ENCODE data around the gene UNC119. TPM values are rescaled to one million over a fixed set of nuclear protein-coding genes. Genes with fewer than 3 reads are reported as not detected.

The UNC119 gene
- total and polyA plus RNA-seq, 2 of the 13 experiments (the other 11 are each of a cell fraction or from before 2014, with no cell fraction given) = 10.4 to 63.1 TPM

GRCh38 chr17:28533091-28533807 lies 19.2 kb downstream of the UNC119 start (continued):
- TF ChIP-seq TEAD3 (CRISPR knock-in tag; optimal IDR thresholded peaks at IDR 0.05; ENCODE audit: borderline replicate concordance) (no peak), PHF20 (CRISPR knock-in tag; IDR thresholded peaks at IDR 0.05) (no peak), CBX5 (CRISPR knock-in tag; IDR thresholded peaks at IDR 0.05; ENCODE audit: borderline replicate concordance) (no peak), ZFP41 (CRISPR knock-in tag; IDR thresholded peaks at IDR 0.05; ENCODE audit: borderline replicate concordance) (no peak), GLMP (CRISPR knock-in tag; IDR thresholded peaks at IDR 0.05; ENCODE audit: borderline replicate concordance) (no peak), ZNF232 (CRISPR knock-in tag; IDR thresholded peaks at IDR 0.05; ENCODE audit: borderline replicate concordance) (no peak), HOXA5 (CRISPR knock-in tag; IDR thresholded peaks at IDR 0.05) (no peak)
- TF ChIP-seq, protein P1, sequence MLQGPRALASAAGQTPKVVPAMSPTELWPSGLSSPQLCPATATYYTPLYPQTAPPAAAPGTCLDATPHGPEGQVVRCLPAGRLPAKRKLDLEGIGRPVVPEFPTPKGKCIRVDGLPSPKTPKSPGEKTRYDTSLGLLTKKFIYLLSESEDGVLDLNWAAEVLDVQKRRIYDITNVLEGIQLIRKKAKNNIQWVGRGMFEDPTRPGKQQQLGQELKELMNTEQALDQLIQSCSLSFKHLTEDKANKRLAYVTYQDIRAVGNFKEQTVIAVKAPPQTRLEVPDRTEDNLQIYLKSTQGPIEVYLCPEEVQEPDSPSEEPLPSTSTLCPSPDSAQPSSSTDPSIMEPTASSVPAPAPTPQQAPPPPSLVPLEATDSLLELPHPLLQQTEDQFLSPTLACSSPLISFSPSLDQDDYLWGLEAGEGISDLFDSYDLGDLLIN (CRISPR knock-in tag; IDR thresholded peaks at IDR 0.05; ENCODE audit: borderline replicate concordance) = no peak

DNA sequence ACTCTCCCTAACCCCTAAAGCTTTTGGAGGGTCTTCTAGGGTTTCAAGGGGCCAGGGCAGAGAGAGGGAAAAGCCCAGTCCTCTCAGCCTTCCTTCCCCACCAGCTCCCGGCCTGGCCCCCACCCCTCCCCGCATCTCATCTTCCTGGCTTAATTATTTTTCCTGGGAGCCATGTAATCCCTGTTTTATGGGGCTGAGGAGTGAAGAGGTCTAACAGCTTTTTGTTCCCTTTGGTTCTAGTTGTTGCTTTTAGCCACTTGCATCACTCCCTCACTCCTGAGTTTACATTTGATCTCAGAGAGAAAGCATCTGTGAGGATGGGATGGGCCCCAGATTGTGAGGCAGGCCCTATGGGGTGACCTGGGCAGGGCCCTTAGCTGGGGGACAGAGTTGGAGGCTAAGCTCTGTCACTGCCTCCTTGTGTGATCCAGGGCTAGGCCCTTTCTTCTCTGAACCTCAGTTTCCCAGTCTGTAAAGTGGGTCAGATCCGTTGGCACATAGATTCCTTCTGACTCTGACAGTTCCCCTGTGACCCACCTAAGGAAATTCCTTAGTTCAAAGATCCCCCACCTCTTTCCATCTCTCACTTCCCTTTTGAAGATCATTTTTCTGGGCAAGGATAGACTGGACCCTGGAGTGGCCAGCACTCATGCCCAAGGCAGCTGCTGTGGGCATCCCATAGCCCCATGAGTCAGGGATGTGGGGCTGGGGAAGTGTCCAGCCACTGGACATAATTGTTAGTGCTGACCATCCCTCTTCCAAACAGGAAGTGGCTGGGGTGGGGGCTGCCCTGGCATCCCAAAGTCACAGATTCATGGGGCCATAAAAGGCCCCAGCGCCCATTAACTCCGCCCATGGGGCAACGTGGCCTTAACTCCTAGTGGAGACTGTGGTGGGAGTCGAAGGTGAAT lies 20.1 kb downstream of the UNC119 start:
- ChIA-PET POLR2A (no interaction called here), CTCF (ENCODE audit: low intra/inter-chr PET ratio, low total read pairs) (no interaction called here)

More for the DNA sequence above, 20.1 kb downstream of the UNC119 start:
- BruUV-seq (replicated peaks) = no TSS peak
- Histone ChIP-seq H3K9me3 (ENCODE audit: low read length) (no peaks in the 10 kb centered on the region), H3K4me3 (replicated peaks in 1 of 3; ENCODE audit: insufficient read depth in 1 of 3, low read depth in 2 of 3, low read length in 3 of 3) (no peak overlapping the region), H3K4me2 (ENCODE audit: low read depth, low read length) (no peak overlapping the region), H3K27me3 (ENCODE audit: control insufficient read depth in 1 of 2, insufficient read depth in 2 of 2, low read length in 2 of 2) (peaks cover 9 to 40% of the 10 kb centered on the region in 2 experiments; a peak in 4 of 5 replicates), H3K36me3 (replicated peaks in 1 of 2; ENCODE audit: control insufficient read depth in 1 of 2, insufficient read depth in 2 of 2, low read length in 2 of 2) (no peaks in the 10 kb centered on the region), H4K20me1 (ENCODE audit: insufficient read depth, low read length) (no peaks in the 10 kb centered on the region), H3K27ac (ENCODE audit: extremely low read length, insufficient read depth, low read length) (no peak overlapping the region), H3K9ac (ENCODE audit: insufficient read depth, low read depth, low read length) (no peak overlapping the region), H2AFZ (ENCODE audit: low read length) (no peak overlapping the region), H3K4me1 (ENCODE audit: insufficient read depth, low read length) (peaks cover 8% of the 10 kb centered on the region), H3K79me2 (ENCODE audit: insufficient read depth, low read length) (no peaks in the 10 kb centered on the region)
- no peak for DNase-seq (ENCODE audit: low spot score)
- in situ Hi-C loops (cut with HindIII; ENCODE audit: extremely low pct_ligation_motif_present, low pct_unique_long_range_greater_than_20kb) (loop anchor here (5.0 kb wide), 1 partner anchor 35 kb away; no protein-coding TSS in a partner anchor), intact Hi-C loops (cut with micrococcal nuclease; ENCODE audit: unreplicated experiment) (no loop called here)
- ATAC-seq = no peak
- WGBS (ENCODE audit: low lambda C conversion rate) = 28% methylated on average over 6 of the region's 7 CpGs
- FAIRE-seq = no peak
- TF ChIP-seq CBX5 (CRISPR knock-in tag; IDR thresholded peaks at IDR 0.05; ENCODE audit: borderline replicate concordance) = no peak
- TF ChIP-seq ZNF703 (CRISPR knock-in tag; IDR thresholded peaks at IDR 0.05; ENCODE audit: borderline replicate concordance) = no peak
- no peak for TF ChIP-seq ZNF10 (CRISPR knock-in tag; IDR thresholded peaks at IDR 0.05; ENCODE audit: borderline replicate concordance, low read depth)
- TF ChIP-seq SMAD9 (CRISPR knock-in tag; IDR thresholded peaks at IDR 0.05) = no peak
- peak; percentile 65 for TF ChIP-seq ZNF629 (CRISPR knock-in tag; conservative IDR thresholded peaks at IDR 0.05)
